ENCODE measurements around the gene NOP56.

Gene NOP56

DNA sequence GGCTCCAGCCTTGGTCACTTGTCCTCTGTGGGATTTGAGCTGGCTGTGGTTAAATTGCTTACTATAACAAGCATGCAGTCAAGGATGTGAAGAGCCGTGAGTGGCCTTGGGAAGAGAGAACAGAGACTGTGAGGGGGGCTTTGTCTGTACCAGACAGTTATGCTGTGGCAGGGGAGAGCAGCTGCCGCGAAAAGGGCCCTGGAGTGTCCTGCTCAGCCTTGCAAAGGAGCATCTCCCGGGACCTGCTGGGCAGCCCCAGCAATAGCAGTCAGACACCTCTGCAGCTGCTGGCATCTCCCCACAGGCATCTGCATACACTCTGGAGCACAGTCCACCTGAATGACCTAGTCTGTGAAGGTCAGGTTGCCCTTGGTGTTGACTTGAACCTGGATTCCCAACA, 46.5 kb downstream of the NOP56 start:
- in situ Hi-C loops (cut with MboI; ENCODE audit: low sequenced_read_pairs), result loop anchor here (25.0 kb wide), 1 partner anchor 288 kb away; no protein-coding TSS in a partner anchor

DNA sequence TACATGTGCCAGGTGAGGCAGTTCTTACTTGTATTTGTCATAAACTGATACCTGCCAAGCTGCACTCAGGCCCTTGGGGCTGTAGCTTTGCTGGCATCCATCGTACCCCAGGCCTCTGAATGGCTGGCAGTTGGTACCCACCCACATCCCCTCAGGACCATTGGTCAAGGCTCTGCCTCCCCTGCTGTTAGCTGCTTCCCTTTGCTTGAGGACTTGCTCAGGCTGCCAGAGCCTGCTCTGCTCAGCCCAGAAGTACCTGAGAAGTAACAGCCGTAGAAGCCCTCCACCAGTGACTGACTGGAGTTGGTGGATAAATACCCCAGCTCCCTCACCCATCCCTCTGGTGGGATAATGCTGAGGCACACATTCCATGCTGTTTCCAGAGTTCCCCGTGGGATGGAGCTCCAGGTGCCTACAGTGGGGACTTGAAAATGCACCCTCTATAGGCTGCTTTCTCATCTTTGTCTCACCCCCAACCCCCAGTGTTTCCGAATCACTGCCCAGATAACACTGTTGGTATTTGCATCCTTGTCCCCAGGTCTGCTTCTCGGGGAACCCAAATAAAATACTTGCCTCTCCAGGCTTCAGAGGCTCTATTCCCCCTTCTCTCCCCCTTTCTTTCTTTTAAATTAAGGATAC, 47.5 kb downstream of the NOP56 start:
- in situ Hi-C loops (cut with MboI; ENCODE audit: low sequenced_read_pairs), result loop anchor here (25.0 kb wide), 1 partner anchor 287 kb away; no protein-coding TSS in a partner anchor

DNA sequence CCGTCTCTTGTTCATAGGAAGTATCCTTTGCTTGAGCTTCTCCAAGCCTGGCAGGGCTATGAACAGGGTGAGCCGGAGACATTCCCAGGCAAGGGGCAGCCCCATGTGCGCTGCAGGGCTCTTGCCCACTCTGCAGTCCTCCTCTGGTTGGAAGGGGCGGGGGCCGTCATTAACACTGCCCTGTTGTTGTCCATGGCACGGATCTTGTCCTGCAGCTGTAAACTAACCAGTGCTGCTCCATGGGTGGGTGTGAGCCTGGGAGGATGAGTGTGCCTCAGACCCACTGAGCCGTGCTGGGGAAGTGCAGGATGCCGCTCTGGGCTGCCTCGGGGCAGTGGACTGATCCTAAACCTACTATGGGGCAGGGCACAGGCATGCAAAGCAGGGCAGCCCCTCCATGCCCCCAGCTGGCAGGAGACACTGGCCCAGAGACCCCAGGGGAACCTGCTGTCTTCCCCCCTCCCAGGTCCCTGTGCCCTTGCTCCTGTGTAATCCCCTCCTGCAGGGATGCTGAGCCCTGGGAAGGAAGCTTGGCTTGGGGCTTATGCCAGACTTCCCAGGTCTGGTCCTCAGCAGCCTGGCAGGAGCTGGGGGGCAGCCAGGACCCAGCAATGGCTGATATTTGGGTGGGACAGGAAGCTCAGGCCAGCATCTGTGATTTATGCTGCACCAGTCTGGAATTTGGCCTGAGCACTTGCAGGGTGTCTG, 48.6 kb downstream of the NOP56 start:
- in situ Hi-C loops (cut with MboI; ENCODE audit: low sequenced_read_pairs), result no loop called here

DNA sequence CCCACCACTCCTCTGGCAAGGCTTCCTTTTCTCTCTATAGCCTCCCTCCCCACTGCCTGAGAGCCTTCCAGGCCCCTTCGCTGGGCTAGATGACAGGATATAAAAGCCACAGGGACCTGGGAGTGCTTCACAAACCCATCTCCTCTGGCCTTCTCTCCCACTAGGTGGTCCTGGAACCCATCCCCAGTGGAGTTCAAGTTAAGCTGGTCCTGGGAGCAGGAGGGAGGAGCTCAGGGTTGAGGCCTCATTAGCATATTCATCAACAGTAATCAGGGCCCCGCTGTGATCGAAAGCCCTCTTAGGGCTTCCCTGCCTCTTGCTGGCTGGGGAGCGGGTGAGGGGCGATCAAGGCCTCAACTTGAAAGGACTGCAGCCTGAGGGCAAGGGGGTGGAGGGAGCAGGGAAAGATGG, 49.2 kb downstream of the NOP56 start:
- in situ Hi-C loops (cut with MboI; ENCODE audit: low sequenced_read_pairs), result no loop called here

DNA sequence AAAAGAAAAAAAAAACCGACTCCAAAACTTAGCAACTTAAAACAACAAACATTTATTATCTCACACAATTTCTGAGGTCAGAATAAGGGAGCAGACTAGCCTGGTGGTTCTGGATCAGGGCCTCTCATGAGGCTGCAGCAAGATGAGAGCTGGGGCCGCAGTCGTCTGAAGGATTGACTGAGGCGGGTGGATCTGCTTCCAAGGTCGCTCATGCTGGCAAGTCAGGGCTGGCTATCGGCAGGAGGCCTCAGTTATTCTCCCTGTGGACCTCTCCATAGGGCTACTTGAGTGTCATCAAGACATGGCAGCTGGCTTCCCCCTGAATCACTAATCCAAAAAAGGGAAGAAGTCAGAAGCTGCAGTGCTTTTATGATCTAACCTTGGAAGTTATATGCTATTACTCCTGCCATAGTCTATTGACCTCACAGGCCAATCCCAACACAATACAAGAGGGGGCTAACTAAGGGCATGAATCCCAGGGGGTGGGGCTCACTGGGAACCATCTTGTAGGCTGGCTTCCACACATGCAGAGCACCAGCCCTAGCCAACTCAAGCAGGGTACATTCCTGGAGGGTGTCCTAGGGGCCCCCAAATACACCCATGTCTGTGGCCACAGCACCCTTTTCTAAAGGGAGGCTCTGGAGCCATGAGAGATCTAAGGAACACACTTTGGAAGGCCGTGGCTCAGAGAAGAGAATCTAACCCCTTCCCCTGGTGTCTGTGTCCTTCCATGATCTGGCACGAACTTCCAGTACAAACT, 51.5 kb downstream of the NOP56 start:
- in situ Hi-C loops (cut with MboI; ENCODE audit: low sequenced_read_pairs), result no loop called here

DNA sequence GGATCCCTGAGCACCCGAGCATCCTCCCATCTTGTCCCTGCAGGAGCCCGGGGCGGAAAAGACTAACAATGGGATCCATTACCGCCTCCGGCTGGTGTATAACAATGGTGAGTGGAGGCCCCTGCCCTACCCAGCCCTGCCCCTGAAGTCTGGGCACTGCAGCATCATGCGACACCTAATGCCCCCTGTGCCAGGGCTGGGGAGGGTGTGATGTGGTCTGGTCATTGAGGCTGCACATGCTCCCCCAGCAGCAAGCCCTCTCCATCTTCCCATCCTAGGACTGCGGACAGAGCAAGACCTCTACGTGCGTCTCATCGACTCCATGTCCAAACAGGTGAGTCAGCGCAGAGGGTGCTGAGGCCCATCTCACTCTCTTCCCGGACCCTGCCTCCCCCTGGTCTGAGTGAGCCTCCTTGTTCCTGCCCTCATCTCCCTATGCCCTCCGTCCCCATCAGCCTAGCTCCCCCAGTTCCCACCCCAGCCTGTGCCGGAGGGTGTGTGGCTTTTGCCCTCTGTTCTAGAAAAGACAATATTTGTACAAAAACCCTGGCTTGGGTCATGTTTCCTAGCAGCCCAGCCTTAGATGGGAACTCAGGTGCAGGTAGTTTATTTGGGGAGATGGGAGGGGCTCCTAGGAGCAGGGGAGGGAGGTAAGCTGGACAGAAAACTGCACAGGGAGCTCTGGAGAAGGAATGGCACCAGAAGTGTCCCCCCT, 53.7 kb downstream of the NOP56 start:
- in situ Hi-C loops (cut with MboI; ENCODE audit: low sequenced_read_pairs), result no loop called here

DNA sequence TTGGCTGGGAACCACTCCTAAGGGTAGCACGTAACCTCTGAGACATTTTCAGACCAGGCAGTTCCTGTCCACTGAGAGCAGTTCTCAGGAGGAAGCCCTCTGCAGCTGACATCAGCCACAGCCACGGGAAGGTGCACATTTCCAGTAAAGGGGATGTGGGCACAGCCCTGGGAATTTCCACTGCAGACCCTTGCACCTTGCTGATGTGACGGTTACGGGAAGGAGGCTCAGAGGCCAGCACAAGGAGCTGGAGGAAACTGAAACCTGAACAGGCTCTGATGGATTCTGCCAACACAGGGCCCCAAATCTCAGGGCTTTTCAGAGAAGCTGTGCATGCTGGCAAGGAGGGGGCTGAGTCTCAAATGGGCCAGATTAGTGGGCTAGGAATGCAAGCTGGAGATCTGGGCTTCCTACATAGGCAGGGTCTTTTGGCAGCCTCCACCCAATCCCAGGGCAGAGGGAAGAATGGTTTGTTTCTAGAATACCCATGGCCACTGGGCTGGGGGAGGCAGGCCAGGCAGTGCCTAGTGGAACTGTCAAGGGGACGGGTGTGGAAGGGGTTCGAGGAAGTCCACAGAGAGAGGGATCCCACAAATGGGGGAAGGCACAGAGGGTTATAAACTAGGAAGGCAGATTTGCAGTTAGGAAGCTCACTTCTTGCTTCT, 54.4 kb downstream of the NOP56 start:
- in situ Hi-C loops (cut with MboI; ENCODE audit: low sequenced_read_pairs), result no loop called here

DNA sequence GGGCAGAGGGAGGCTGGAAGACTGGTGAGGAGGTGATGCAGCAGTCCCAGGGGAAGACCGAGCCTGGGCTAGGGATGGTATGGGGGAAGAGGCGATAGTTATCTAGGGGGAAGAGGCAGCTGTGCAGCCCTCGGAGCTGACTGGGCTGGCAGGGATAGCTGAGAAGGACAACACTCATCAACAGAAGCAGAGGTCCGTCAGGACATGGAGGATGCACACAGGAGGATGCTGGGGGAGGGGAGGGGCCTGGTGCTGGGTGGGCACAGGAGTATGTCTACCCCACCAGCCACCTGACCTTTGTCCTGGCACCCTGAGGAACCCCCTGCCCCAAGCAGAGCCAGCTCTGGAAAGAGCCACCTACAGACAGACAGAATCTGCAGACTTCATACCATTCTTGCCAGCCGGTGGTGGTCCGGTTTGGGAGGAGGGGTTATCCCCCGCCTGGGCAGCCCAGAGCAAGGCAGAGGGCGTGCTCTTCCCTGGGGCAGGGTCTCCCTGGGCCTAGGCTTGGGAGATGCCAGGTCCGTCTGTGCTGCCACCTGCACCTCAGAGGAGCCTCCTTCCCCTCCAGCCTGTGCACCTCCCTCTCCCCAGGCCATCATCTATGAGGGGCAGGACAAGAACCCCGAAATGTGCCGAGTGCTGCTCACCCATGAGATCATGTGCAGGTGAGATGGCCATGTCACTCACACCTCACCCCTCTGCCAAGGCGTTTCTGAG, 55.1 kb downstream of the NOP56 start:
- in situ Hi-C loops (cut with MboI; ENCODE audit: low sequenced_read_pairs), result no loop called here

Measured in HL-60/S4 treated with phorbol 12-myristate 13-acetate at 8.2 ng/mL for 4 days and 3 days (cell line).